ENCODE data around the gene LGR6.

DNA sequence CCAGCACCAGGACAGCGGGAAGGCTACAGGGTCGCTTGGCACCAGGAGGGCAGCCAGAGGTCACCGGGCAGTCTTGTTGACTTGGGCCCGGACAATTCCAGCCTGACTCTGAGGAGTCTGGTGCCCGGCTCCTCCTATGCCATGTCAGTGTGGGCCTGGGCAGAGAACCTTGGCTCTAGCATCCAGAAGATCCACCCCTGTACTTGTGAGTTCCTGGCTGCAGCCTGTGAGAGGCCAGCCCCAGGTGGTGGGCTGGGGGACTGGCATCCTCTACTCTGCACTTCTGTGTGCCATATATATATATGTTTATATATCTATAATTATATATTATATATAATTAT lies 21.6 kb upstream of the LGR6 start:
- no peak for TF ChIP-seq GATA2 (IDR thresholded peaks at IDR 0.05; ENCODE audit: low read depth, low read length)
- no peak for TF ChIP-seq GATA3 (IDR thresholded peaks at IDR 0.05; ENCODE audit: low read depth, low read length)

Measured in SH-SY5Y (cell line).